Uterus (tissue), 2 donors: ENCODE data around the gene CACNA2D2.

Experiments used
- CTCF ChIP-seq, 4 experiments: fragments of 200-600 bp in 2 of 4; fragments of 450-650 bp in 2 of 4; sonication (generic) in 2 of 4; IDR thresholded peaks; one replicate each; pipeline ENCODE4 v1.5.1; 2016 to 2019; ENCODE audit warnings: antibody characterized with exemption in 4 of 4, mild to moderate bottlenecking in 2 of 4, moderate library complexity in 1 of 4
- POLR2A ChIP-seq, 2 donors: fragments of 450-650 bp; IDR thresholded peaks; one replicate each; pipeline ENCODE4 v1.6.1; 2016; ENCODE audit warnings: antibody characterized with exemption in 2 of 2, mild to moderate bottlenecking in 1 of 2, moderate library complexity in 1 of 2

GRCh38 chr3:50318163-50318562, 185.3 kb downstream of the CACNA2D2 start:
- no peak for TF ChIP-seq POLR2A (IDR thresholded peaks at IDR 0.05)
- TF ChIP-seq CTCF (IDR thresholded peaks at IDR 0.05) = no peak
